Subcutaneous abdominal adipose tissue (tissue), 5 donors: Measurements from ENCODE around the gene PPP4C.
A peak's percentile ranks its signal among the peaks of the same experiment; 100 is the strongest.
"Not testable (repeated sequence)": the region's sequence is repeated elsewhere in the genome, so short reads cannot be mapped to it uniquely, and the experiment has no call there.

ENCODE experiments used
- H3K27ac ChIP-seq: one replicate; pipeline ENCODE4 v1.7.0; 2013; ENCODE audit warnings: low read depth, mild to moderate bottlenecking, inconsistent platforms, low read length, moderate library complexity
- H3K27me3 ChIP-seq, 5 donors: one replicate each; pipeline ENCODE4 v1.7.0; 2013; ENCODE audit warnings: low read length in 5 of 5, inconsistent platforms in 1 of 5; ENCODE audit not compliant: control insufficient read depth in 5 of 5, insufficient read depth in 4 of 5
- H3K36me3 ChIP-seq, 5 donors: one replicate each; pipeline ENCODE4 v1.7.0; 2013; ENCODE audit warnings: low read length in 5 of 5; ENCODE audit not compliant: control insufficient read depth in 5 of 5, insufficient read depth in 5 of 5
- H3K4me1 ChIP-seq, 5 donors: one replicate each; pipeline ENCODE4 v1.7.0; 2013; ENCODE audit warnings: low read length in 5 of 5, mild to moderate bottlenecking in 3 of 5, moderate library complexity in 1 of 5; ENCODE audit not compliant: control insufficient read depth in 5 of 5, insufficient read depth in 5 of 5
- H3K4me3 ChIP-seq, 5 donors: one replicate each; pipeline ENCODE4 v1.7.0; 2013; ENCODE audit warnings: low read length in 5 of 5, low read depth in 1 of 5
- H3K9ac ChIP-seq, 5 donors: one replicate each; pipeline ENCODE4 v1.7.0; 2013; ENCODE audit warnings: low read length in 5 of 5, mild to moderate bottlenecking in 4 of 5, moderate library complexity in 3 of 5
- H3K9me3 ChIP-seq, 5 donors: one replicate each; pipeline ENCODE4 v1.7.0; 2013; ENCODE audit warnings: low read length in 5 of 5; ENCODE audit not compliant: control insufficient read depth in 5 of 5
- donor health status: healthy.
- donor health status: healthy.
- donor health status: healthy.
- donor health status: healthy.
- donor health status: healthy.

PPP4C gene

GRCh38 chr16:30120340-30121105, 44.7 kb downstream of the PPP4C start:
- Histone ChIP-seq H3K27ac (no peak overlapping the region), H3K4me3 (no peak overlapping the region), H3K27me3 (no peaks in the 10 kb centered on the region), H3K9ac (no peak overlapping the region), H3K9me3 (no peaks in the 10 kb centered on the region), H3K36me3 (peaks cover 6 to 51% (median 43%) of the 10 kb centered on the region in 5 donors), H3K4me1 (peaks cover 6 to 33% (median 27%) of the 10 kb centered on the region in 5 donors)

GRCh38 chr16:30121741-30122571, 46.2 kb downstream of the PPP4C start:
- H3K4me3 ChIP-seq, result peak overlapping the region; percentile 67 to 85 (median 82)
- H3K27me3 ChIP-seq, result no peaks in the 10 kb centered on the region
- H3K9ac ChIP-seq, result peak overlapping the region; percentile 73 to 93 (median 88)
- H3K9me3 ChIP-seq, result no peaks in the 10 kb centered on the region
- H3K4me1 ChIP-seq, result peaks cover 6 to 32% (median 26%) of the 10 kb centered on the region in 5 donors
- H3K36me3 ChIP-seq, result peaks cover 6 to 39% (median 31%) of the 10 kb centered on the region in 5 donors
- H3K27ac ChIP-seq, result peak overlapping the region; percentile 95

GRCh38 chr16:30122604-30123160, 46.9 kb downstream of the PPP4C start:
- Histone ChIP-seq H3K9ac (peak overlapping the region; percentile 73 to 93 (median 88)), H3K4me1 (peaks cover 6 to 32% (median 26%) of the 10 kb centered on the region in 5 donors), H3K27me3 (no peaks in the 10 kb centered on the region), H3K36me3 (peaks cover 6 to 32% (median 24%) of the 10 kb centered on the region in 5 donors), H3K9me3 (no peaks in the 10 kb centered on the region), H3K27ac (peak overlapping the region; percentile 95), H3K4me3 (peak overlapping the region; percentile 61 to 85 (median 82))

- H3K4me1 ChIP-seq, result peaks cover 6 to 32% (median 26%) of the 10 kb centered on the region in 5 donors
- peaks cover 0 to 12% (median 2%) of the 10 kb centered on the region in 5 donors for H3K36me3 ChIP-seq
- no peak overlapping the region for H3K9ac ChIP-seq
- no peaks in the 10 kb centered on the region for H3K9me3 ChIP-seq
- H3K27me3 ChIP-seq, result no peaks in the 10 kb centered on the region
- H3K4me3 ChIP-seq, result no peak overlapping the region
- no peak overlapping the region for H3K27ac ChIP-seq
Observed at GRCh38 chr16:30124985-30125379, 49.2 kb downstream of the PPP4C start.

- peaks cover 6 to 32% (median 23%) of the 10 kb centered on the region in 5 donors for H3K4me1 ChIP-seq
- H3K27ac ChIP-seq, H3K9ac ChIP-seq, H3K4me3 ChIP-seq, H3K36me3 ChIP-seq, H3K27me3 ChIP-seq, H3K9me3 ChIP-seq: not testable (repeated sequence)
Observed at GRCh38 chr16:30125690-30126089, 49.9 kb downstream of the PPP4C start.

- no peaks in the 10 kb centered on the region for H3K27me3 ChIP-seq
- H3K9ac ChIP-seq, result no peak overlapping the region
- H3K4me1 ChIP-seq, result peaks cover 0 to 13% (median 4%) of the 10 kb centered on the region in 5 donors
- H3K9me3 ChIP-seq, result no peaks in the 10 kb centered on the region
- no peak overlapping the region for H3K27ac ChIP-seq
- no peak overlapping the region for H3K4me3 ChIP-seq
- H3K36me3 ChIP-seq, result no peaks in the 10 kb centered on the region
Observed at GRCh38 chr16:30127993-30128392, 52.2 kb downstream of the PPP4C start.

GRCh38 chr16:30131869-30132475, 56.2 kb downstream of the PPP4C start:
- H3K4me1 ChIP-seq, result no peaks in the 10 kb centered on the region
- H3K27me3 ChIP-seq, result no peaks in the 10 kb centered on the region
- H3K9ac ChIP-seq, result no peak overlapping the region
- no peak overlapping the region for H3K27ac ChIP-seq
- no peak overlapping the region for H3K4me3 ChIP-seq
- no peaks in the 10 kb centered on the region for H3K36me3 ChIP-seq
- H3K9me3 ChIP-seq, result no peaks in the 10 kb centered on the region

- no peaks in the 10 kb centered on the region for H3K9me3 ChIP-seq
- no peaks in the 10 kb centered on the region for H3K36me3 ChIP-seq
- no peaks in the 10 kb centered on the region for H3K4me1 ChIP-seq
- no peak overlapping the region for H3K27ac ChIP-seq
- H3K4me3 ChIP-seq, result no peak overlapping the region
- no peak overlapping the region for H3K9ac ChIP-seq
- no peaks in the 10 kb centered on the region for H3K27me3 ChIP-seq
Observed at GRCh38 chr16:30132591-30132990, 56.8 kb downstream of the PPP4C start.
